Fibroblast of lung (primary cell): ENCODE data around the gene HIP1R. TPM values are rescaled to one million over a fixed set of nuclear protein-coding genes. Genes with fewer than 3 reads are reported as not detected.
A peak's percentile ranks its signal among the peaks of the same experiment; 100 is the strongest.

Experiments used
- DNase-seq, 2 donors: peaks; one replicate each; pipeline versions ENCODE4 v3.0.0 to v3.0.0-alpha.2; 2010; ENCODE audit warnings: low read depth in 2 of 2
- H2AFZ ChIP-seq: 2 replicates; pipeline ENCODE4 v1.5.1; 2012; ENCODE audit warnings: low read length, control low read depth, inconsistent platforms
- H3K27ac ChIP-seq: 2 replicates; pipeline ENCODE4 v1.5.1; 2011; ENCODE audit warnings: low read length, control low read depth; ENCODE audit not compliant: insufficient read depth
- H3K27me3 ChIP-seq: 2 replicates; pipeline ENCODE4 v1.5.1; 2011; ENCODE audit warnings: mild to moderate bottlenecking, low read length; ENCODE audit not compliant: control insufficient read depth, insufficient read depth
- H3K36me3 ChIP-seq: 2 replicates; pipeline ENCODE4 v1.5.1; 2011; ENCODE audit warnings: low read length; ENCODE audit not compliant: control insufficient read depth, insufficient read depth
- H3K4me1 ChIP-seq: 2 replicates; pipeline ENCODE4 v1.5.1; 2011; ENCODE audit warnings: low read length; ENCODE audit not compliant: control insufficient read depth, insufficient read depth; ENCODE audit errors: extremely low read depth
- H3K4me2 ChIP-seq: 2 replicates; pipeline ENCODE4 v1.5.1; 2011; ENCODE audit warnings: low read length, control low read depth; ENCODE audit not compliant: insufficient read depth; ENCODE audit errors: extremely low read depth
- H3K4me3 ChIP-seq, 4 experiments: fragments of 200-600 bp in 1 of 4; sonication (generic) in 1 of 4; replicated peaks in 1 of 4; 2 replicates each; pipeline ENCODE4 v1.5.1; 2011 to 2016; ENCODE audit warnings: low read length in 4 of 4, low read depth in 3 of 4, mild to moderate bottlenecking in 3 of 4, control low read depth in 2 of 4, inconsistent platforms in 1 of 4, mixed read lengths in 1 of 4; ENCODE audit not compliant: insufficient read depth in 1 of 4; ENCODE audit errors: control extremely low read depth in 1 of 4
- H3K79me2 ChIP-seq: 2 replicates; pipeline ENCODE4 v1.5.1; 2012; ENCODE audit warnings: mild to moderate bottlenecking, low read length, inconsistent platforms; ENCODE audit not compliant: control insufficient read depth, insufficient read depth
- H3K9ac ChIP-seq: 2 replicates; pipeline ENCODE4 v1.5.1; 2011; ENCODE audit warnings: mild to moderate bottlenecking, low read length, control low read depth; ENCODE audit not compliant: insufficient read depth
- H3K9me3 ChIP-seq: 2 replicates; pipeline ENCODE4 v1.5.1; 2012; ENCODE audit warnings: low read depth, low read length; ENCODE audit not compliant: control insufficient read depth, insufficient read depth
- H4K20me1 ChIP-seq: 2 replicates; pipeline ENCODE4 v1.5.1; 2011; ENCODE audit warnings: low read length; ENCODE audit not compliant: control insufficient read depth, insufficient read depth; ENCODE audit errors: extremely low read depth
- EZH2 ChIP-seq: IDR thresholded peaks from 2 replicates; pipeline ENCODE4 v1.5.1; 2012; ENCODE audit warnings: low read length, control low read depth, mild to moderate bottlenecking; ENCODE audit errors: missing control alignments
- polyA minus RNA-seq: library from RNA; depleted of rRNA, polyadenylated mRNA; stranded (reverse); fragments of >200 nt; gene quantifications from 2 replicates; pipeline ENCODE4 v1.2.3, GENCODE V29; 2011; ENCODE audit warnings: low replicate concordance
- polyA plus RNA-seq, 2 donors: library from polyadenylated mRNA; depleted of rRNA in 1 of 2; stranded (reverse) in 1 of 2; unstranded in 1 of 2; fragments of >200 nt; gene quantifications; 2 replicates each; pipeline ENCODE4 v1.2.1, GENCODE V29; 2011 to 2012; ENCODE audit warnings: missing spikeins in 1 of 2
- total RNA-seq: library from RNA; depleted of rRNA; stranded (reverse); fragments of >200 nt; gene quantifications from 2 replicates; pipeline ENCODE4 v1.2.1, GENCODE V29; 2014
- TF ChIP-seq, protein P1 (sequence below), 2 donors: IDR thresholded peaks in 1 of 2; conservative IDR thresholded peaks in 1 of 2; 1 replicate in 1 of 2; 2 replicates in 1 of 2; pipeline ENCODE4 v1.5.1; 2011 to 2012; ENCODE audit warnings: low read length in 2 of 2, control low read depth in 1 of 2, inconsistent platforms in 1 of 2, low read depth in 1 of 2, mild to moderate bottlenecking in 1 of 2

HIP1R gene, protein sequence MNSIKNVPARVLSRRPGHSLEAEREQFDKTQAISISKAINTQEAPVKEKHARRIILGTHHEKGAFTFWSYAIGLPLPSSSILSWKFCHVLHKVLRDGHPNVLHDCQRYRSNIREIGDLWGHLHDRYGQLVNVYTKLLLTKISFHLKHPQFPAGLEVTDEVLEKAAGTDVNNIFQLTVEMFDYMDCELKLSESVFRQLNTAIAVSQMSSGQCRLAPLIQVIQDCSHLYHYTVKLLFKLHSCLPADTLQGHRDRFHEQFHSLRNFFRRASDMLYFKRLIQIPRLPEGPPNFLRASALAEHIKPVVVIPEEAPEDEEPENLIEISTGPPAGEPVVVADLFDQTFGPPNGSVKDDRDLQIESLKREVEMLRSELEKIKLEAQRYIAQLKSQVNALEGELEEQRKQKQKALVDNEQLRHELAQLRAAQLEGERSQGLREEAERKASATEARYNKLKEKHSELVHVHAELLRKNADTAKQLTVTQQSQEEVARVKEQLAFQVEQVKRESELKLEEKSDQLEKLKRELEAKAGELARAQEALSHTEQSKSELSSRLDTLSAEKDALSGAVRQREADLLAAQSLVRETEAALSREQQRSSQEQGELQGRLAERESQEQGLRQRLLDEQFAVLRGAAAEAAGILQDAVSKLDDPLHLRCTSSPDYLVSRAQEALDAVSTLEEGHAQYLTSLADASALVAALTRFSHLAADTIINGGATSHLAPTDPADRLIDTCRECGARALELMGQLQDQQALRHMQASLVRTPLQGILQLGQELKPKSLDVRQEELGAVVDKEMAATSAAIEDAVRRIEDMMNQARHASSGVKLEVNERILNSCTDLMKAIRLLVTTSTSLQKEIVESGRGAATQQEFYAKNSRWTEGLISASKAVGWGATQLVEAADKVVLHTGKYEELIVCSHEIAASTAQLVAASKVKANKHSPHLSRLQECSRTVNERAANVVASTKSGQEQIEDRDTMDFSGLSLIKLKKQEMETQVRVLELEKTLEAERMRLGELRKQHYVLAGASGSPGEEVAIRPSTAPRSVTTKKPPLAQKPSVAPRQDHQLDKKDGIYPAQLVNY
- 10.0 and 21.3 TPM in 2 replicates for total RNA-seq
- 3.4 and 5.5 TPM in 2 replicates for polyA plus RNA-seq
- polyA plus RNA-seq (2012), result 4.4 and 7.7 TPM in 2 replicates
- polyA minus RNA-seq, result 50.0 and 59.5 TPM in 2 replicates

DNA sequence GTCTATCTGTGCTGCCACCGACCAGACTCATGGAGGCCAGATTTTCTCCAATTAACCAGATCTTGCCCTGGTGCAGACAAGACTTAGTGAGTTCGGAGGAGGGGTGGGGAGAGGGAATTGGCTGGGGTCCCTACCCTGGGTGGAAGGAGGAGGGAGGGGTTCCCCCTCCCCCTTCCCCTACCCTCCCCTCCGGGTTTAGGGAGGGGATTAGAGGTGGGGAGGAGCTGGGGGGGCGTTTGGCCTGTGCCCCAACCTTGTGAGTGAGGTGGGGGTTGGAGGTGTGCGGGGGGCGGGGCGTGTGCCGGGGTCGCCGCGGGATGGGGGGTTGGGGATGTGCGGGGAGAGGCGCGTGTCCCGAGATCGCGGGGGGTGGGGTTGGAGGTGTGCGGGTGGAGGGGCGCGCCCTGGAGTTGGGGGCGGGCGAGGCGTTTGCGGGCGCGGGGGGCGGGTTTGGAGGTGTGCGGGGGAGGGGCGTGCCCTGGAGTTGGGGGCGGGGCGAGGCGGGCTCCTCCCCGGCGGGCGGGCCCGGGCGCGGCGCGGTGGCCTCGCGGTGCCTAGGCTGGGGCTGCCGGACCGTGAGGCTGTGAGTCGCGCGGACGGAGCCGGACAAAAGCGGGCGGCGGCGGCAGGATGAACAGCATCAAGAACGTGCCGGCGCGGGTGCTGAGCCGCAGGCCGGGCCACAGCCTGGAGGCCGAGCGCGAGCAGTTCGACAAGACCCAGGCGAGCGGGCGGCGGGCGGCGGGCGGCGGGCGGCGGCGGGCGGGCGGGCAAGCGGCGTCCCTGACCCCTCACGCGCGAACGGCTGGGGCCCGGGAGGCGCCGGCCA, at the start of gene HIP1R:
Gene HIP1R (plus strand): TSS at position 537 of the 829 bp plus-strand sequence. CDS start 94 bp downstream, at position 631.
- peak within 1 kb of the TSS; percentile 31 for H3K27ac ChIP-seq
- no peaks in the 10 kb centered on the region for H3K27me3 ChIP-seq
- H3K79me2 ChIP-seq, result no peaks in the 10 kb centered on the region
- H3K36me3 ChIP-seq, result no peaks in the 10 kb centered on the region
- H3K4me2 ChIP-seq, result peak within 1 kb of the TSS; percentile 92
- H3K9me3 ChIP-seq, result no peaks in the 10 kb centered on the region
- H2AFZ ChIP-seq, result peak within 1 kb of the TSS; percentile 69
- peak within 1 kb of the TSS; percentile 55 for H3K9ac ChIP-seq
- H3K4me1 ChIP-seq, result peaks cover 6% of the 10 kb centered on the region
- TF ChIP-seq, protein P1, sequence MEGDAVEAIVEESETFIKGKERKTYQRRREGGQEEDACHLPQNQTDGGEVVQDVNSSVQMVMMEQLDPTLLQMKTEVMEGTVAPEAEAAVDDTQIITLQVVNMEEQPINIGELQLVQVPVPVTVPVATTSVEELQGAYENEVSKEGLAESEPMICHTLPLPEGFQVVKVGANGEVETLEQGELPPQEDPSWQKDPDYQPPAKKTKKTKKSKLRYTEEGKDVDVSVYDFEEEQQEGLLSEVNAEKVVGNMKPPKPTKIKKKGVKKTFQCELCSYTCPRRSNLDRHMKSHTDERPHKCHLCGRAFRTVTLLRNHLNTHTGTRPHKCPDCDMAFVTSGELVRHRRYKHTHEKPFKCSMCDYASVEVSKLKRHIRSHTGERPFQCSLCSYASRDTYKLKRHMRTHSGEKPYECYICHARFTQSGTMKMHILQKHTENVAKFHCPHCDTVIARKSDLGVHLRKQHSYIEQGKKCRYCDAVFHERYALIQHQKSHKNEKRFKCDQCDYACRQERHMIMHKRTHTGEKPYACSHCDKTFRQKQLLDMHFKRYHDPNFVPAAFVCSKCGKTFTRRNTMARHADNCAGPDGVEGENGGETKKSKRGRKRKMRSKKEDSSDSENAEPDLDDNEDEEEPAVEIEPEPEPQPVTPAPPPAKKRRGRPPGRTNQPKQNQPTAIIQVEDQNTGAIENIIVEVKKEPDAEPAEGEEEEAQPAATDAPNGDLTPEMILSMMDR (conservative IDR thresholded peaks at IDR 0.05 in 1 of 2, IDR thresholded peaks at IDR 0.05 in 1 of 2; ENCODE audit: low read depth in 1 of 2, low read length in 2 of 2), result no peak
- TF ChIP-seq EZH2, result no peak
- H3K4me3 ChIP-seq, result peak within 1 kb of the TSS; percentile 65 to 74 (median 69)
- DNase-seq, result peak in 1 of 2 donors; percentile 66
- no peaks in the 10 kb centered on the region for H4K20me1 ChIP-seq

DNA sequence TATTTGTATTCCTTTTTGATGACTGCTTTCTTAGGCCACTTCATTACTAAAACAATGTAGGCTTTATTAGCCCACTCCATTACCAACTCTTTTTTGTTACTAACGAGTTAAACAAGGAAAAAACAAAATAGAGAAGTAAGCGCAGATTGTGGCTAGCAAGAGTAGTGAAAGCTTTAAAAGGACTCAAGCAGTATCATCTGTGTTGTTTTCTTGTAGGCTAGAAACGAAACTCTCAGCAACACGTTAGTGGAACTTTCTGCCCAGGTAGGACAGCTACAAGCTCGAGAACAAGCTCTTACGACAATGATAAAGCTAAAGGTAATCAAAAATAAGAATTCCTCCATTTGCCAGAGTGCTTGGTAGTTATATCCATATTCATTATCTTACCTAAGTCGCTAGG, 49.8 kb upstream of the HIP1R start:
- no peaks in the 10 kb centered on the region for H3K36me3 ChIP-seq
- no peak overlapping the region for H3K4me2 ChIP-seq
- H2AFZ ChIP-seq, result no peak overlapping the region
- H3K79me2 ChIP-seq, result no peaks in the 10 kb centered on the region
- no peaks in the 10 kb centered on the region for H3K4me1 ChIP-seq
- no peaks in the 10 kb centered on the region for H3K9me3 ChIP-seq
- DNase-seq, result no peak
- H3K27me3 ChIP-seq, result no peaks in the 10 kb centered on the region
- H4K20me1 ChIP-seq, result no peaks in the 10 kb centered on the region
- H3K4me3 ChIP-seq, result no peak overlapping the region
- H3K27ac ChIP-seq, result no peak overlapping the region
- no peak overlapping the region for H3K9ac ChIP-seq
- no peak for TF ChIP-seq EZH2
- TF ChIP-seq, protein P1 (conservative IDR thresholded peaks at IDR 0.05 in 1 of 2, IDR thresholded peaks at IDR 0.05 in 1 of 2; ENCODE audit: low read depth in 1 of 2, low read length in 2 of 2), result no peak
